SK-N-SH (cell line): ENCODE measurements around the gene FRMD1.

Experiments
- TF ChIP-seq, protein P1 (sequence below): IDR thresholded peaks from 2 replicates; pipeline ENCODE4 v1.4.0; 2012; ENCODE audit warnings: low read depth
- TF ChIP-seq, protein P2 (sequence below): fragments of 200-600 bp; sonication (generic); IDR thresholded peaks from 2 replicates; pipeline ENCODE4 v1.6.1; 2017; ENCODE audit warnings: antibody characterized with exemption, mild to moderate bottlenecking, moderate library complexity

DNA sequence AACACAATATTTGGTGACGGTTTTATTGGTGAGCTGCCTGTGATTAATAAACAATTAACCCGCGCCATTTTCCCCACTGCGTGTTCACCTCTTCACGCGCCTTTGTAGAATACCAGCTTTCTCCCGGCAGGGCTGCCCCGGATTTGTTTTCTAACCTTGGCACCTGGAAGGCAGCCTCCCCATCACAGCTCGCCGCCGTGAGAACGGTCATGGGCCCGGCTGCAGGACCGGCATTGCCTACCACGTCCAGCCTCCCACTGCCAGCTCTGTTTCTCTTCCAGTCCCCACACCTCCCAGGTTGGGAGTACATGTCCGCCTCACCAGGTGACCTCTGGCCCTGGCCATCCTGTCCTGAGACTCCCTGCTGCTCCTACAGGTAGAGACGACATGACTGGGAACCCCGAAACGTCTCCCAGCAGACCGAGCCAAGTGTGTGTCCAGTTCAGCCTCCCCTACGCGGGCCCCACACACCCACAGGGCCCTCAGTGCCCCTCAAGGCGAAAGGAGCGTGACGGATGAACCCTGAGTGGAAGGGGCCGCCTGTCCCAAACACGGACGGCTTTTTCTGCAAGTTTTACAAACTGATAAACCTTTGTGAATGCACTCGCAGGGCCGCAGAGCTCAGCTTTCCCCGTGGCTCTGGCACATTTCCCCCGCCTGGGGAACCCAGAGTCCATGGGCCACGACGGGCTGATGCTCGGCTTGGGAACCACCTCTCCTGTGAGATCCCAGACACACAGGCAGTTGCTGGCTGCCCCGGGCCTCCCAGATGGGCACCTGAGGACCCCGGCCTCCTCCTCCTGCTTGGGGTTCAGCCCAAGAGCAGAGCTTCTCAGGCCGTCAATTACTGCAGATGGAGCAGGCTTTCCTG lies 25.7 kb downstream of the FRMD1 start:
- TF ChIP-seq, protein P1, sequence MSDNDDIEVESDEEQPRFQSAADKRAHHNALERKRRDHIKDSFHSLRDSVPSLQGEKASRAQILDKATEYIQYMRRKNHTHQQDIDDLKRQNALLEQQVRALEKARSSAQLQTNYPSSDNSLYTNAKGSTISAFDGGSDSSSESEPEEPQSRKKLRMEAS = no peak
- TF ChIP-seq, protein P2, sequence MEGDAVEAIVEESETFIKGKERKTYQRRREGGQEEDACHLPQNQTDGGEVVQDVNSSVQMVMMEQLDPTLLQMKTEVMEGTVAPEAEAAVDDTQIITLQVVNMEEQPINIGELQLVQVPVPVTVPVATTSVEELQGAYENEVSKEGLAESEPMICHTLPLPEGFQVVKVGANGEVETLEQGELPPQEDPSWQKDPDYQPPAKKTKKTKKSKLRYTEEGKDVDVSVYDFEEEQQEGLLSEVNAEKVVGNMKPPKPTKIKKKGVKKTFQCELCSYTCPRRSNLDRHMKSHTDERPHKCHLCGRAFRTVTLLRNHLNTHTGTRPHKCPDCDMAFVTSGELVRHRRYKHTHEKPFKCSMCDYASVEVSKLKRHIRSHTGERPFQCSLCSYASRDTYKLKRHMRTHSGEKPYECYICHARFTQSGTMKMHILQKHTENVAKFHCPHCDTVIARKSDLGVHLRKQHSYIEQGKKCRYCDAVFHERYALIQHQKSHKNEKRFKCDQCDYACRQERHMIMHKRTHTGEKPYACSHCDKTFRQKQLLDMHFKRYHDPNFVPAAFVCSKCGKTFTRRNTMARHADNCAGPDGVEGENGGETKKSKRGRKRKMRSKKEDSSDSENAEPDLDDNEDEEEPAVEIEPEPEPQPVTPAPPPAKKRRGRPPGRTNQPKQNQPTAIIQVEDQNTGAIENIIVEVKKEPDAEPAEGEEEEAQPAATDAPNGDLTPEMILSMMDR = no peak
